Measurements from ENCODE around the gene CCN5. TPM values are rescaled to one million over a fixed set of nuclear protein-coding genes. Genes with fewer than 3 reads are reported as not detected.
"Not testable (repeated sequence)": the region's sequence is repeated elsewhere in the genome, so short reads cannot be mapped to it uniquely, and the experiment has no call there.

CCN5 gene
- total RNA-seq, 3 donors from 2014 or later: 16.1 to 1,283 (median 39.0) TPM

DNA sequence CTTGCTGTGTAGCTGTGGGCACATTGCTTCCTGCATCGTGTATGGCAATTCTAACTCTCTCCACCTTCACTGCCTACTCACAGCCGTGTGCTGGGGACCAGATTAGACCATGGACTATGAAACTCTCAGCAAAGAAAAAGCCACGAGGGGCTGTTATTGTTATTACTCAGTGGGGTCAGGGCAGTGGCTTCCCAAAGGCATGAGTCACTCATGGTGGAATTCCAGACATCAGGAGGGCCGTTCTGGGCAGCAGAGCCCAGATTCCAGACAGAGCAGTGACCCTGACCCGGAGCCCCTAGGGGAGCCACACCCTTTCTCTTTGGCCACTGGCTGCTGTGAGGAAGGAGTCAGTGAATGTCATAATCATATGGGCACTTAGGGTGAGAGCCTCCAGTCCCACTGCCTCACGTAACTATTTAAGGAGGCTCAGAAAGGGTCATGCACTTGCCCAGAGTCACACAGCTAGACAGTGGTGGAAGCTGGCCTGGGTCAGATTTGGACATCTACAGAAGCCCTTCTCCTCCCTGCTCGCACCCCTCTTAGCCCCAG, 22.2 kb upstream of the CCN5 start:
- no peaks in the 10 kb centered on the region for H3K27me3 ChIP-seq
- H3K4me3 ChIP-seq: no peak overlapping the region
- DNase-seq (ENCODE audit: low spot score in 2 of 2): peak in 1 of 2 donors; percentile 50
- TF ChIP-seq POLR2AphosphoS5 (IDR thresholded peaks at IDR 0.05) (peak; percentile 72 to 92 (median 87)), POLR2A (IDR thresholded peaks at IDR 0.05) (no peak)
- peaks cover 0 to 3% of the 10 kb centered on the region in 2 donors for H3K4me1 ChIP-seq
- peak overlapping the region; percentile 78 to 83 for H3K27ac ChIP-seq
- intact Hi-C loops (cut with DNase I; ENCODE audit: low total_unique reads): no loop called here
- H3K9me3 ChIP-seq: no peaks in the 10 kb centered on the region
- no peaks in the 10 kb centered on the region for H3K36me3 ChIP-seq

DNA sequence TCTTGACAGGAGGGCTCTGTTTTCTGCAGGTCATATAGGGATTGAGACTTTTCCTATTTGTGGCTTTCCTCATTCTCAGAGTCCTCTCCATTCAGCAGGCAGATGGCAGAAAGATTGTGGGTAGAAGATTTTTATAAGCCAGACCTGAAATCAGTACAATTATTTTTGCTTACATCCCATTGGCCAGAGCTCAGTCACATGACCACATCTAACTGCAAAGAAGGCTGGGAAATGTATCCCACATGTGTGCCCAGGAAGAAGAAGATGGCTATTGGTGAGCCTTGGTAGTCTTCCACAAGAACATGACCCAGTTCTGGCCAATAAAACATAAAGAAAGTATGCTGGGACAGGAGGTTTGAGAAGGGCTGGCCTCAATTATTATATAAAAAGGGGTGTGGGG, 21.5 kb upstream of the CCN5 start:
- no peaks in the 10 kb centered on the region for H3K36me3 ChIP-seq
- H3K27me3 ChIP-seq: no peaks in the 10 kb centered on the region
- DNase-seq (ENCODE audit: low spot score in 2 of 2): no peak
- intact Hi-C loops (cut with DNase I; ENCODE audit: low total_unique reads): no loop called here
- H3K4me1 ChIP-seq: peaks cover 0 to 3% of the 10 kb centered on the region in 2 donors
- TF ChIP-seq POLR2A (IDR thresholded peaks at IDR 0.05) (no peak), POLR2AphosphoS5 (IDR thresholded peaks at IDR 0.05) (no peak)
- TF ChIP-seq, protein P1, sequence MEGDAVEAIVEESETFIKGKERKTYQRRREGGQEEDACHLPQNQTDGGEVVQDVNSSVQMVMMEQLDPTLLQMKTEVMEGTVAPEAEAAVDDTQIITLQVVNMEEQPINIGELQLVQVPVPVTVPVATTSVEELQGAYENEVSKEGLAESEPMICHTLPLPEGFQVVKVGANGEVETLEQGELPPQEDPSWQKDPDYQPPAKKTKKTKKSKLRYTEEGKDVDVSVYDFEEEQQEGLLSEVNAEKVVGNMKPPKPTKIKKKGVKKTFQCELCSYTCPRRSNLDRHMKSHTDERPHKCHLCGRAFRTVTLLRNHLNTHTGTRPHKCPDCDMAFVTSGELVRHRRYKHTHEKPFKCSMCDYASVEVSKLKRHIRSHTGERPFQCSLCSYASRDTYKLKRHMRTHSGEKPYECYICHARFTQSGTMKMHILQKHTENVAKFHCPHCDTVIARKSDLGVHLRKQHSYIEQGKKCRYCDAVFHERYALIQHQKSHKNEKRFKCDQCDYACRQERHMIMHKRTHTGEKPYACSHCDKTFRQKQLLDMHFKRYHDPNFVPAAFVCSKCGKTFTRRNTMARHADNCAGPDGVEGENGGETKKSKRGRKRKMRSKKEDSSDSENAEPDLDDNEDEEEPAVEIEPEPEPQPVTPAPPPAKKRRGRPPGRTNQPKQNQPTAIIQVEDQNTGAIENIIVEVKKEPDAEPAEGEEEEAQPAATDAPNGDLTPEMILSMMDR (IDR thresholded peaks at IDR 0.05): no peak
- no peaks in the 10 kb centered on the region for H3K9me3 ChIP-seq
- no peak overlapping the region for H3K4me3 ChIP-seq
- peak overlapping the region; percentile 78 to 83 for H3K27ac ChIP-seq

DNA sequence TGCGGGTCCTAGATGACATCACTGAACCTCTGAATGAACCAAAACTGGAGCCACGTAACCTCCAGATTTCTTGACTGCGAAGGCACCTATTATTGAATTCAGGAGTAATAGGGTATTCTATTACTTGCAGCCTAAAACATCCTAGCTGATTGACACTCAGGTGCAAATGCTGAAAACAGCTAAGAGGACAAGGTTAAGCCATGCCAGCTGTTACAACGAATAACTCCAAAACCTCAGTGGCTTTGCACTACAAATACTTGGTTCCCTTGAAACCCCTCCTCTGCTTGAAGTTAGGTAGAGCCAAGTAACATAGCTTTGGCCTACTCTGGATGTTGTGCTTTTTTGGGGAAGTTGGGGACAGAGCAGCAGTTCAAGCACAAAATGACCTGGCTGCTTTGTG, 21.0 kb upstream of the CCN5 start:
- intact Hi-C loops (cut with DNase I; ENCODE audit: low total_unique reads): no loop called here

DNA sequence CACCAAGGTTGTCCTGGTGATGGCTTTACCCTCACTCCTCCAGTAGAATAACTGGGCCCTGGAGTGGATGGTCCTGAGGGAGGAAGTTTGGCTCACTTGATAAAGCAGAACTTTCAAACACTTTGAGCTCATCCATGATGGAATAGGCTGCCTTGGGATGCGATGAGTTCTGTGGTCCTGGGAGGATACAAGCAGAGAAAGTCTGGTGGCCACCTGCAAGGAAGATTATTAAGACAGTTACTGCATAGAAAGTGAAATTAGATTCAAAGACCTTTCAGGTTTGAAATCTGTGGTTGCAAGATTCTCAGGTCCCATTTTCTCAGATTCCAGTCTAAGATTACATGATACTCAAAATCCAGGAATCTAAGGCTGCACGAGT, 19.9 kb upstream of the CCN5 start:
- Histone ChIP-seq H3K27ac (peak overlapping the region; percentile 78 to 83), H3K27me3 (no peaks in the 10 kb centered on the region), H3K9me3 (no peaks in the 10 kb centered on the region), H3K4me1 (peaks cover 0 to 3% of the 10 kb centered on the region in 2 donors), H3K4me3 (no peak overlapping the region), H3K36me3 (no peaks in the 10 kb centered on the region)
- TF ChIP-seq POLR2AphosphoS5 (IDR thresholded peaks at IDR 0.05) (no peak), POLR2A (IDR thresholded peaks at IDR 0.05) (no peak)
- TF ChIP-seq, protein P1 (IDR thresholded peaks at IDR 0.05): no peak
- intact Hi-C loops (cut with DNase I; ENCODE audit: low total_unique reads): loop anchor here (5.0 kb wide), 1 partner anchor 1238 kb away; the partner anchor contains the start of gene SRSF6
- no peak for DNase-seq (ENCODE audit: low spot score in 2 of 2)

More for the DNA sequence above, 21.0 kb upstream of the CCN5 start:
- H3K4me3 ChIP-seq: no peak overlapping the region
- DNase-seq (ENCODE audit: low spot score in 2 of 2): no peak
- no peaks in the 10 kb centered on the region for H3K27me3 ChIP-seq
- no peaks in the 10 kb centered on the region for H3K36me3 ChIP-seq
- TF ChIP-seq, protein P1 (IDR thresholded peaks at IDR 0.05): no peak
- no peak for TF ChIP-seq POLR2A (IDR thresholded peaks at IDR 0.05)
- no peak for TF ChIP-seq POLR2AphosphoS5 (IDR thresholded peaks at IDR 0.05)
- peaks cover 0 to 3% of the 10 kb centered on the region in 2 donors for H3K4me1 ChIP-seq
- no peaks in the 10 kb centered on the region for H3K9me3 ChIP-seq
- peak overlapping the region; percentile 78 to 83 for H3K27ac ChIP-seq

DNA sequence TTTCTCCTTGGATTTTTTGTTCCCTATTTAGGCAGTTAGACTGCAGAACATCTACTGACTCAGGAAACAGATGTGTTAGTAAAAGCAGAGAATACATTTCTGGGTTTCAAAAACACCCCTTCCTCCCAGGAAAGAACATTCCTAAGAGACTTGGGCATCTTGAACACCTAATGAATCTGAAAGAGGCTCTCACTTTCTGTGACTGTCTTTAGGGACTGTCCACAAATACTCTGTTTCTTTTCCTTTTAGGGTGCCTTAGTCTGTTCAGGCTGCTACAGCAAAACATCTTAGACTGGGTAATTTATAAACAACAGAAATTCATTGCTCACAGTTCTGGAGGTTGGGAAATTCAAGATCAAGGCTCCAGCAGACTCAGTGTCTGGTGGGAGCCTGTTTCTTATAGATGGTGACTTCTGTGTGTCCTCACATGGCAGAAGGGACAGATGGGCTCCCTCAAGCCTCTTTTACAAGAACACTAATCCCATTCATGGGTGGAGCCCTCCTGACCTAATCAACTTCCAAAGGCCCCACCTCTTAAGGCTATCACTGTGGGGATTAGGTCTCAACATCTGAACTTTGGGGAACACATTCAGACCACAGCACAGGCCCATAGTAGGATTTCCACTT, 19.4 kb upstream of the CCN5 start:
- intact Hi-C loops (cut with DNase I; ENCODE audit: low total_unique reads): loop anchor here (5.0 kb wide), 1 partner anchor 1238 kb away; the partner anchor contains the start of gene SRSF6
- Histone ChIP-seq H3K27me3 (no peaks in the 10 kb centered on the region), H3K4me1 (peaks cover 0 to 3% of the 10 kb centered on the region in 2 donors), H3K4me3 (no peak overlapping the region), H3K9me3 (no peaks in the 10 kb centered on the region), H3K36me3 (no peaks in the 10 kb centered on the region), H3K27ac (peak overlapping the region; percentile 78 to 83)
- no peak for DNase-seq (ENCODE audit: low spot score in 2 of 2)
- TF ChIP-seq POLR2AphosphoS5 (IDR thresholded peaks at IDR 0.05): peak in 1 of 3 donors; percentile 52
- no peak for TF ChIP-seq POLR2A (IDR thresholded peaks at IDR 0.05)

DNA sequence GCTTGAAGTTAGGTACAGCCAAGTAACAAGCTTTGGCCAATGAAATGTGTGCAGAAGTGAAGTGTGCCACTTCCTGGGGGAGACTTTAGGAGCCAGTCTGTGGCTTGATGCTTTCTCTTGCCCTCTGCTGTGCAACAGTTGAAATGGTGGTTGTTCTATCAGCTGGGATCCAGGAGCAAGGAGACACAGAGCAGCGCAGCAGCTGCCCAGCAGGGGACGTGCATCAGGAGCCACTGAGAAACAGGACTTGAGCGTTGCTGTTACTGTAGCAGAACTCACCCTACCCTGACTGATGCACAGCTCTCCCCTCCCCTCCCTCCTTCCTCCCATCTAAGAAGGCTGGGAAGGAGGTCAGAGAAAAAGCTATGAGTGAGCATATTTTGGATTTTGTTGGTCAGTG, 18.9 kb upstream of the CCN5 start:
- H3K4me1 ChIP-seq: peaks cover 0 to 3% of the 10 kb centered on the region in 2 donors

DNA sequence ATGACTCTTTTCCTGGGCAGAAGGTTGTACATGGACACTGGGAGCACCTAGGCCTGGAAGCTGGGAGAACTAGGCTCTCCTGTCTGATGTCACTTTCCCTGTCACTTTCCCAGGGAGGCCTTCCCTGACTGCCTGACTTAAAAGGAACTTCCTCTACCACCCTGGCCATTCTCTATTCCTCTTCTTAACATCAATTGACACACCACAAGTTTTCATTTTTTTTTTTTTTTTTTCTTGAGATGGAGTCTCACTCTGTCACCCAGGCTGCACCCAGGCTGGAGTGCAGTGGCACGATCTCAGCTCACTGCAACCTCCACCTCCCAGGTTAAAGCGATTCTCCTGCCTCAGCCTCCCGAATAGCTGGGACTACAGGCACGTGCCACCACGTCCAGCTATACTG, 18.1 kb upstream of the CCN5 start:
- H3K4me3 ChIP-seq; H3K27me3 ChIP-seq; H3K4me1 ChIP-seq; H3K36me3 ChIP-seq; H3K9me3 ChIP-seq; DNase-seq (ENCODE audit: low spot score in 2 of 2): not testable (repeated sequence)
- intact Hi-C loops (cut with DNase I; ENCODE audit: low total_unique reads): loop anchor here (5.0 kb wide), 1 partner anchor 1240 kb away; the partner anchor contains the start of gene SRSF6
- peak overlapping the region in 1 of 2 donors; percentile 83 for H3K27ac ChIP-seq

More for the DNA sequence above, 18.9 kb upstream of the CCN5 start:
- H3K36me3 ChIP-seq: no peaks in the 10 kb centered on the region
- H3K27ac ChIP-seq: peak overlapping the region; percentile 78 to 83
- DNase-seq (ENCODE audit: low spot score in 2 of 2): no peak
- H3K4me3 ChIP-seq: no peak overlapping the region
- H3K27me3 ChIP-seq: no peaks in the 10 kb centered on the region
- H3K9me3 ChIP-seq: no peaks in the 10 kb centered on the region
- intact Hi-C loops (cut with DNase I; ENCODE audit: low total_unique reads): loop anchor here (5.0 kb wide), 1 partner anchor 1239 kb away; the partner anchor contains the start of gene SRSF6
- TF ChIP-seq POLR2A (IDR thresholded peaks at IDR 0.05): no peak
- TF ChIP-seq, protein P1 (IDR thresholded peaks at IDR 0.05): no peak
- TF ChIP-seq POLR2AphosphoS5 (IDR thresholded peaks at IDR 0.05): no peak

Measured in breast epithelium (tissue), 4 donors.